Osteoblast (primary cell): ENCODE data around the gene SORCS1. TPM values are rescaled to one million over a fixed set of nuclear protein-coding genes. Genes with fewer than 3 reads are reported as not detected.

Source experiments
- DNase-seq: peaks from one replicate; pipeline ENCODE4 v3.0.0; 2011; ENCODE audit warnings: low spot score, mixed read lengths; ENCODE audit not compliant: insufficient read length; ENCODE audit errors: missing footprints
- H2AFZ ChIP-seq: 2 replicates; pipeline ENCODE4 v1.6.0; 2011; ENCODE audit warnings: mild to moderate bottlenecking, low read length
- H3K27ac ChIP-seq: 2 replicates; pipeline ENCODE4 v1.5.1; 2011; ENCODE audit warnings: mild to moderate bottlenecking, low read depth, low read length, moderate library complexity
- H3K27me3 ChIP-seq: 2 replicates; pipeline ENCODE4 v1.6.0; 2012; ENCODE audit warnings: mild to moderate bottlenecking, control low read depth, inconsistent platforms, low read length, moderate library complexity; ENCODE audit not compliant: insufficient read depth
- H3K36me3 ChIP-seq: 2 replicates; pipeline ENCODE4 v1.5.1; 2011; ENCODE audit warnings: mild to moderate bottlenecking, low read length, control low read depth, moderate library complexity; ENCODE audit not compliant: insufficient read depth
- H3K4me1 ChIP-seq: 2 replicates; pipeline ENCODE4 v1.5.1; 2011; ENCODE audit warnings: mild to moderate bottlenecking, low read length, control low read depth, moderate library complexity; ENCODE audit not compliant: insufficient read depth
- H3K4me2 ChIP-seq: 2 replicates; pipeline ENCODE4 v1.6.0; 2011; ENCODE audit warnings: mild to moderate bottlenecking, low read length; ENCODE audit not compliant: insufficient read depth
- H3K4me3 ChIP-seq: fragments of 200-600 bp; sonication (generic); 3 replicates; pipeline ENCODE4 v1.5.1; 2012; ENCODE audit warnings: mild to moderate bottlenecking, low read length, inconsistent platforms; ENCODE audit not compliant: insufficient read depth
- H3K79me2 ChIP-seq: 2 replicates; pipeline ENCODE4 v1.6.0; 2012; ENCODE audit warnings: mild to moderate bottlenecking, low read length, control low read depth, inconsistent platforms; ENCODE audit not compliant: insufficient read depth
- H3K9me3 ChIP-seq: 2 replicates; pipeline ENCODE4 v1.5.1; 2011; ENCODE audit warnings: low read depth, low read length, control low read depth
- H4K20me1 ChIP-seq: 2 replicates; pipeline ENCODE4 v1.6.0; 2012; ENCODE audit warnings: mild to moderate bottlenecking, low read length, control low read depth; ENCODE audit not compliant: insufficient read depth
- total RNA-seq: library from RNA; depleted of rRNA; stranded (reverse); fragments of >200 nt; gene quantifications from 2 replicates; pipeline ENCODE4 v1.2.3, GENCODE V29; 2012
- TF ChIP-seq, protein P1 (sequence below): IDR thresholded peaks from 2 replicates; pipeline ENCODE4 v1.5.1; 2011; ENCODE audit warnings: mild to moderate bottlenecking, low read depth, low read length, moderate library complexity; ENCODE audit errors: extremely low read depth

Gene SORCS1
- total RNA-seq, 1 donor: not detected

DNA sequence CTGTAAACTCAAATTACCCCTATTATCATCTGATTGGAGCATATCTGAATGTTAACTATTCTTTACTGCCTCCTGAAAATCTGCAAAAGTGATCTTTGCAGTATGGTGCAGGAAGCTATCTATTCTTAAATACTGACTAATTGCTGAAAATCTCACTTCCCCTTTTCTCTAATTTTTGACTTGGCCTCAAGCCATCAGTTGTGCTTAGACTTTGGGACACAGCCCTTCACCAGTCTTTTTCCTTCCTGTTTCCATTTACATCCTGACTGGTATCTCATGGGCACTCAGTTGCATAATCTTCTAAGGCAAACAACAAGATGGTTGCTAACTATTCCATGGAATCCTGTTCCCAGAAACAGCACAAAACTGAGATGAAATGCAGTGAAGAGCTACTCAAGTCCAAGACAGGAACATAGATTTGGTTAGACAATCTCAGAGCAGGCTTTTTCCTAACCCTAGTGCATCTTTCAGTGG, 228.5 kb downstream of the SORCS1 start:
- Histone ChIP-seq H3K36me3 (no peaks in the 10 kb centered on the region), H3K4me3 (no peak overlapping the region), H3K4me2 (no peak overlapping the region), H3K4me1 (no peaks in the 10 kb centered on the region), H3K79me2 (no peaks in the 10 kb centered on the region), H3K9me3 (peaks cover 3% of the 10 kb centered on the region), H4K20me1 (no peaks in the 10 kb centered on the region), H2AFZ (no peak overlapping the region), H3K27ac (no peak overlapping the region), H3K27me3 (no peaks in the 10 kb centered on the region)
- TF ChIP-seq, protein P1, sequence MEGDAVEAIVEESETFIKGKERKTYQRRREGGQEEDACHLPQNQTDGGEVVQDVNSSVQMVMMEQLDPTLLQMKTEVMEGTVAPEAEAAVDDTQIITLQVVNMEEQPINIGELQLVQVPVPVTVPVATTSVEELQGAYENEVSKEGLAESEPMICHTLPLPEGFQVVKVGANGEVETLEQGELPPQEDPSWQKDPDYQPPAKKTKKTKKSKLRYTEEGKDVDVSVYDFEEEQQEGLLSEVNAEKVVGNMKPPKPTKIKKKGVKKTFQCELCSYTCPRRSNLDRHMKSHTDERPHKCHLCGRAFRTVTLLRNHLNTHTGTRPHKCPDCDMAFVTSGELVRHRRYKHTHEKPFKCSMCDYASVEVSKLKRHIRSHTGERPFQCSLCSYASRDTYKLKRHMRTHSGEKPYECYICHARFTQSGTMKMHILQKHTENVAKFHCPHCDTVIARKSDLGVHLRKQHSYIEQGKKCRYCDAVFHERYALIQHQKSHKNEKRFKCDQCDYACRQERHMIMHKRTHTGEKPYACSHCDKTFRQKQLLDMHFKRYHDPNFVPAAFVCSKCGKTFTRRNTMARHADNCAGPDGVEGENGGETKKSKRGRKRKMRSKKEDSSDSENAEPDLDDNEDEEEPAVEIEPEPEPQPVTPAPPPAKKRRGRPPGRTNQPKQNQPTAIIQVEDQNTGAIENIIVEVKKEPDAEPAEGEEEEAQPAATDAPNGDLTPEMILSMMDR: no peak
- DNase-seq: no peak

DNA sequence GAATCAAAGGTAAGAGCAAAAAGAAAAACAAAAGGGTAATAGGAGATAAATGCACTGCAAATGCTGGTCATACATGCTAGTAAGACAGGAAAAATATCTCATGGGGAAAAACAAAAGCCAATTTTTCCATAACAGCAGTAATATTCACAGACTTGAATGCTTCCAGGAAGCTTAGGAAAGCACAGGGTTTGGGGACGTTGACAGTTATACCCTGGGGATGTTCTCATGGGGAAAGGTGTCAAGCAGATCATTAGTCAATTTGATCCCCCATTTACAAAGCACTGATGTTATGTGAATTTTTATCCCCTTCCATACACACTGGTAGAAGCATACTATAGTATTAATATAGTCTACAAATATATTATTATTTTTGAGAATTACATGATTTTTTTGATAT, 232.7 kb downstream of the SORCS1 start:
- TF ChIP-seq, protein P1: no peak
- Histone ChIP-seq H3K4me2 (no peak overlapping the region), H4K20me1 (no peaks in the 10 kb centered on the region), H3K9me3 (peaks cover 3% of the 10 kb centered on the region), H2AFZ (no peak overlapping the region), H3K4me1 (no peaks in the 10 kb centered on the region), H3K4me3 (no peak overlapping the region), H3K27ac (no peak overlapping the region), H3K27me3 (no peaks in the 10 kb centered on the region), H3K79me2 (no peaks in the 10 kb centered on the region), H3K36me3 (no peaks in the 10 kb centered on the region)
- DNase-seq: no peak

DNA sequence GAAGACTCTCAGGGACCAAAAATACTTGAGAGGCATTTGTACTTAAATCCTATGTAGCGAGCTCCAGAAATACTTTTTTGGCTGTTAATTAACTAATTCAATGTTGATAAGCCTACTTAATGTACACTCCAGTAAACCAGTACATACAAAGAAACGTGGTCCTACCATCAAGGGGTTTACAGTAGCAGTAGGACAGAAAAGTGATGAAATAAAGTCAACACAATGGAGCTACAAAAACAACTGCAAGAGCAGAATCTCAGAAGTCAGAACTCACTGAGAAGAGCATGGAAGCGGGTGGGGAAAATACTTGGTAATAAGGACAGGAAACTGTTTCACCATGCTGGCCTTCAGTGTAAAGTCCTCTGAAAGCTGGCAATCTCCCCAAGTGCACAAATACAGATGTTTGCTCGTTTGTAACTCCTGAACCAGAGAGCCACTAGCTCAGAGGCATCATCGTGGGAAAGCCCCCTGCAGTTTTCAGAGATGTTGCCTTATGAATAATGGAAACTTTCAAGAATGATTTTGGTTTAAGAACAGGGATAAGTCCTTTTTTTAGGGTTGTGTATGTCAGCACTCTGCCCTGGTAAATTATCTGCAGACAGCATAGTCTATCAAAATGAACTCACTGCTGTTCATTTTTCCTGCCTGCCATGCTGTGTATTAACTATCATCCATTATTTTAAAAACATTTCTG, 233.2 kb downstream of the SORCS1 start:
- TF ChIP-seq, protein P1: no peak
- no peak overlapping the region for H3K27ac ChIP-seq
- no peaks in the 10 kb centered on the region for H3K36me3 ChIP-seq

DNA sequence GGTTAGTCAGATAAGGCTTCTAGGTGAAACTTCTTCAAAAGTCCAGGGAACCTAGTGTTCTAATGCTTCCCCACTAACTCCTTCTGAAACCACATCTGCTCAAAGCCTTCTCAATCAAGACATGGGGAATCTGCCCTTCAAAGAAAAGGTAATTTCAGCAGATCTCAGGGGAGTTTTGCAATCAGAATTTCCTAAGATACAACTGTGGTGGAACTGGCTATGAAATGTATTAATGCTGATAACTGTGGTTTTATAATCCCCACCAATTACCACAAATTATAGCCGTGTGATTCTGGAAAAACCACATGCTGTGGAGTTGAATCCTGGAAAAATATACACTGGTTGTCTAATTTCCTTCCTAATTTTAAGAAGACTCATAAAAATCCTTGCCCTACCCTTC, 233.8 kb downstream of the SORCS1 start:
- H4K20me1 ChIP-seq: no peaks in the 10 kb centered on the region
- no peaks in the 10 kb centered on the region for H3K27me3 ChIP-seq
- H3K4me1 ChIP-seq: no peaks in the 10 kb centered on the region
- H3K36me3 ChIP-seq: no peaks in the 10 kb centered on the region
- TF ChIP-seq, protein P1: no peak
- H3K27ac ChIP-seq: no peak overlapping the region
- no peak overlapping the region for H3K4me2 ChIP-seq
- no peak overlapping the region for H2AFZ ChIP-seq
- H3K4me3 ChIP-seq: no peak overlapping the region
- DNase-seq: no peak
- H3K79me2 ChIP-seq: no peaks in the 10 kb centered on the region
- peaks cover 3% of the 10 kb centered on the region for H3K9me3 ChIP-seq

More for the DNA sequence above, 233.2 kb downstream of the SORCS1 start:
- no peak overlapping the region for H2AFZ ChIP-seq
- no peak for DNase-seq
- no peak overlapping the region for H3K4me3 ChIP-seq
- H3K27me3 ChIP-seq: no peaks in the 10 kb centered on the region
- no peak overlapping the region for H3K4me2 ChIP-seq
- H3K4me1 ChIP-seq: no peaks in the 10 kb centered on the region
- peaks cover 3% of the 10 kb centered on the region for H3K9me3 ChIP-seq
- no peaks in the 10 kb centered on the region for H4K20me1 ChIP-seq
- H3K79me2 ChIP-seq: no peaks in the 10 kb centered on the region
